Nephron progenitor cell (in vitro differentiated cells): ENCODE measurements around the gene ARHGAP8.

Source experiments
- DNase-seq: peaks from one replicate; pipeline ENCODE4 v3.0.0; 2021
- H3K27ac Mint-ChIP-seq: 2 replicates; pipeline ENCODE4 v1.8.0; 2021; ENCODE audit warnings: mild to moderate bottlenecking, moderate library complexity, mixed read lengths
- H3K27me3 Mint-ChIP-seq: 2 replicates; pipeline ENCODE4 v1.8.0; 2021; ENCODE audit warnings: mild to moderate bottlenecking, low read depth, mixed read lengths; ENCODE audit not compliant: poor library complexity
- H3K36me3 Mint-ChIP-seq: 2 replicates; pipeline ENCODE4 v1.8.0; 2021; ENCODE audit warnings: low read depth, mixed read lengths
- H3K4me1 Mint-ChIP-seq: 2 replicates; pipeline ENCODE4 v1.8.0; 2021; ENCODE audit warnings: mixed read lengths
- H3K4me3 Mint-ChIP-seq: 2 replicates; pipeline ENCODE4 v1.8.0; 2021; ENCODE audit warnings: mild to moderate bottlenecking, moderate library complexity, mixed read lengths
- H3K9me3 Mint-ChIP-seq: 2 replicates; pipeline ENCODE4 v1.8.0; 2021; ENCODE audit warnings: mild to moderate bottlenecking, moderate library complexity, mixed read lengths
- TF ChIP-seq, protein P1 (sequence below): fragments of 200-600 bp; sonication (generic); IDR thresholded peaks from 2 replicates; pipeline ENCODE4 v1.5.0; 2021; ENCODE audit warnings: antibody characterized with exemption

The ARHGAP8 gene

DNA sequence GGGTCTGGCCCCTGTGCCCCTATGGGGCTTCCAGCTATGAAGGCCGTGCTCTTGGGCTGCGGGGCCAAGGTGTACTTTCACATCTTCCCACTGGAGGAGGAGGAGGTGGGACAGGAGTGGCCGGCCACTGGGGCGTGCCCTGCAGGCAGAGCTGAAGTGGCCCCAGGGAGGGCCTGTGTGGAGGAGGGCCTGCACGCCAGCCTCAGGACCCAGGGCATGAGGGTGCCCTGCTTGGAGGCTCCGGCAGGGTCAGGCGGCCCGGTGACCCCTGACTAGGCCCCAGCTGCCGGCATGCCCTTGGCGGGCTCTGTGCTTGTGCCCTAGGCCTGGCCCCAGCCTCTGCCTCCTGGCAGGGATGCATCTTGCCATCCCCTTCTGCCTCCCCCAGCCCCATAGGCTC, 45.2 kb upstream of the ARHGAP8 start:
- Mint-ChIP-seq H3K9me3 (no peaks in the 10 kb centered on the region), H3K27ac (no peak overlapping the region), H3K36me3 (no peaks in the 10 kb centered on the region), H3K4me3 (no peak overlapping the region), H3K27me3 (peaks cover 24% of the 10 kb centered on the region), H3K4me1 (peaks cover 62% of the 10 kb centered on the region)
- TF ChIP-seq, protein P1, sequence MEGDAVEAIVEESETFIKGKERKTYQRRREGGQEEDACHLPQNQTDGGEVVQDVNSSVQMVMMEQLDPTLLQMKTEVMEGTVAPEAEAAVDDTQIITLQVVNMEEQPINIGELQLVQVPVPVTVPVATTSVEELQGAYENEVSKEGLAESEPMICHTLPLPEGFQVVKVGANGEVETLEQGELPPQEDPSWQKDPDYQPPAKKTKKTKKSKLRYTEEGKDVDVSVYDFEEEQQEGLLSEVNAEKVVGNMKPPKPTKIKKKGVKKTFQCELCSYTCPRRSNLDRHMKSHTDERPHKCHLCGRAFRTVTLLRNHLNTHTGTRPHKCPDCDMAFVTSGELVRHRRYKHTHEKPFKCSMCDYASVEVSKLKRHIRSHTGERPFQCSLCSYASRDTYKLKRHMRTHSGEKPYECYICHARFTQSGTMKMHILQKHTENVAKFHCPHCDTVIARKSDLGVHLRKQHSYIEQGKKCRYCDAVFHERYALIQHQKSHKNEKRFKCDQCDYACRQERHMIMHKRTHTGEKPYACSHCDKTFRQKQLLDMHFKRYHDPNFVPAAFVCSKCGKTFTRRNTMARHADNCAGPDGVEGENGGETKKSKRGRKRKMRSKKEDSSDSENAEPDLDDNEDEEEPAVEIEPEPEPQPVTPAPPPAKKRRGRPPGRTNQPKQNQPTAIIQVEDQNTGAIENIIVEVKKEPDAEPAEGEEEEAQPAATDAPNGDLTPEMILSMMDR = no peak
- no peak for DNase-seq

DNA sequence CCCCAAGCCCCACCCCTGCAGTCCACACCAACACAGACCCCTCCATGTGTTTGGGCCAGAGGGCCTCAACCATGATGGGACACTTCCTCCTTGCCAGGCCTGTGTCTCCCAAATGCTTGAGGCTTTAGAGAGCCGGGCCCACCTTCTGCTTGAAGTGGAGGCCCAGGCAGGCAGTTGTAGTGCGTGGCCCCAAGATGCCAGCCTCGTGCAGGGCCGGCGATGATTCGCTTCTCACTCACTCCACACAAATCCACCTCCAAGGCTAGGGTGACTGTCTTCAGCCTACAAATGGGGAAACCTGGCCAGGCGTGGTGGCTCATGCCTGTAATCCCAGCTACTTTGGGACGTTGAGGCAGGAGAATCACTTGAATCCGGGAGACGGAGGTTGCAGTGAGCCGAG, 44.6 kb upstream of the ARHGAP8 start:
- Mint-ChIP-seq H3K36me3 (no peaks in the 10 kb centered on the region), H3K27me3 (peaks cover 25% of the 10 kb centered on the region), H3K4me3 (no peak overlapping the region), H3K27ac (peak overlapping the region; percentile 48), H3K4me1 (peaks cover 62% of the 10 kb centered on the region), H3K9me3 (no peaks in the 10 kb centered on the region)
- TF ChIP-seq, protein P1 = no peak
- DNase-seq = no peak

DNA sequence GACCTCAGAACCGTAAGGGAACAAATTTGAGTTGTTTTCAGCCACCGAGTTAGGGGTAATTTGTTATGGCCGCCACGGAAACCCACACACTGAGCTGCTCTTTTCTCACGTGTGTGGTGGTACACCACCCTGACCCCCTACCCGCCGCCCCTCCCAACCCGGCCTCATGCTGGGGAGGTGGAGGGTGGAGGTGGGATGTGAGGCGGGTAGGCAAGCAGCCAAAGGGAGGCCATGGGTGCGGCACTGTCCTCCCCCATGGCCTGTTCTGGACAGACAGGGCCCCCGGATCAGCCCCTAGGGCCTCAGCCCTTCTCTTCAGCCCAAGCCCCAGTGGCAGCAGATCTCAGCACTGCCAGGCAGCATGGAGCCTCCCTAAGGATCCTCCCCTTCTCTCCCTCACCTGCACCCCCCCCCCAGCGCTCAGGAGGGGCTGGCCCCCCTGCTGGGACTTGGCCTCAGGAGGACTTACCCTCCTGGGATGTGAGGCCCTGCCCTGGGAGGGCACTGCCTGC, 42.4 kb upstream of the ARHGAP8 start:
- Mint-ChIP-seq H3K9me3 (no peaks in the 10 kb centered on the region), H3K4me1 (peaks cover 64% of the 10 kb centered on the region), H3K27ac (no peak overlapping the region), H3K27me3 (peaks cover 6% of the 10 kb centered on the region), H3K36me3 (no peaks in the 10 kb centered on the region), H3K4me3 (no peak overlapping the region)
- TF ChIP-seq, protein P1 = no peak
- no peak for DNase-seq

DNA sequence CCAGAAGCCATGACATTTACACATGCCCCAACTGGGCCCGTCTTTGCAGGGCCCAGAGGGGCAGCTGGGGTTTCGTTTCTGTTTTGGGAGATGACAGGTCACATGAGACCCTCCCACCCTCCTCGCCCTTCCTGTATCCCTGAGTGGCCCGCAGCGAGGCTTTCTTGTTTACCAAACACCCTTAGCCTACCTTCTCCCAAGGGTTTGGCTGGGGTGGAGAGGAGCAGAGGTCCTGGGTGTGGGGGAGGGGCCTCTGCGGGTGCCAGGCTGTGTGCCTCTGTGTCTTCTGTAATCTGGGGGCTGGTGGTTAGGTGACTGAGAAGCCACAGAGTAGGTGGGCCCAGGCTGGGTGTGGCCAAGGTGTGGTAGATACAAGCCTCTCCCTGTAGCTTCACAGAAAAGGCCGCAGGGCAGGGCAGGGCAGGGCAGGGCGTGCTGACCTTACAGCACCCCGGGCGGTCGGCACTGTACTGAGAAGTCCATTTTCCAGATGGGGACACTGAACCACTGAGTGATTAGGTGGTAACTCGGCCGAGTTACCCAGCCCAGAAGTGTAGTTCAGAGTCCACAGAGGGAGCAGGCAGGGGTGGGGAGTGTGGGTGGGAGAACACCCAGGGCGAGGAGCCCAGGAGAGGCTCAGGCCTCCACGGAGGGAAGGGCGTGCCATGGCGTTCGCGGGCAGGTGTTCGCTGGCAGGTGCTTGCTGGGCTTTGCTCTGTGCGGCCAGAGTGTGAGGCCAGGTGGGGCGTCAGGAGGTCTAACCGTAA, 41.7 kb upstream of the ARHGAP8 start:
- H3K27me3 Mint-ChIP-seq = peaks cover 6% of the 10 kb centered on the region
- H3K27ac Mint-ChIP-seq = no peak overlapping the region
- peaks cover 60% of the 10 kb centered on the region for H3K4me1 Mint-ChIP-seq

DNA sequence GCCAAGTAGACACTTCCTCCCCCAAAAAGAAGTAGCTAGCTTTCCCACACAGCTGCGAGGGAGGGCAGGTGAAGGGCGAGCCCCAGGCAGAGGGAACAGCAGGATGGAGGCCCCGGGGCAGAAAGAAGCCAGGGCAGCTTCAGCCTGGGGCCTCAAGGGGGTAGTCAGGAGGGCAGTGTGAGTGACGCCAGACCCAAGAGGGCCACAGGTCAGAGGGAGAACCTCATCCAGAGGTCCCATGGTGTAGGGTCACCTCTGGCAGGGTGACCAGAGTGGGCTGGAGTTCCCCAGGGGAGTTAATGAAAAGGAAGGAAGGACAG, 41.2 kb upstream of the ARHGAP8 start:
- Mint-ChIP-seq H3K9me3 (no peaks in the 10 kb centered on the region), H3K27me3 (peaks cover 3% of the 10 kb centered on the region), H3K4me3 (no peak overlapping the region), H3K36me3 (no peaks in the 10 kb centered on the region), H3K4me1 (peaks cover 55% of the 10 kb centered on the region), H3K27ac (peak overlapping the region; percentile 42)
- DNase-seq = no peak
- TF ChIP-seq, protein P1 = no peak

More for the DNA sequence above, 41.7 kb upstream of the ARHGAP8 start:
- TF ChIP-seq, protein P1 = no peak
- Mint-ChIP-seq H3K36me3 (no peaks in the 10 kb centered on the region), H3K9me3 (no peaks in the 10 kb centered on the region), H3K4me3 (no peak overlapping the region)
- no peak for DNase-seq
